IPS-15b (cell line): Measurements from ENCODE around the gene PCSK5.

Source experiments
- H3K27me3 ChIP-seq: one replicate; pipeline ENCODE4 v1.6.1; 2013; ENCODE audit warnings: low read length; ENCODE audit not compliant: control insufficient read depth, insufficient read depth
- H3K36me3 ChIP-seq: one replicate; pipeline ENCODE4 v1.6.1; 2013; ENCODE audit warnings: low read length; ENCODE audit not compliant: control insufficient read depth, insufficient read depth
- H3K4me1 ChIP-seq: one replicate; pipeline ENCODE4 v1.6.1; 2013; ENCODE audit warnings: mild to moderate bottlenecking, low read length; ENCODE audit not compliant: control insufficient read depth, insufficient read depth
- H3K4me3 ChIP-seq: one replicate; pipeline ENCODE4 v1.5.1; 2013; ENCODE audit warnings: low read depth, low read length
- H3K9ac ChIP-seq: one replicate; pipeline ENCODE4 v1.6.1; 2013; ENCODE audit warnings: low read depth, mild to moderate bottlenecking, low read length
- H3K9me3 ChIP-seq: one replicate; pipeline ENCODE4 v1.6.1; 2013; ENCODE audit warnings: mild to moderate bottlenecking, low read length; ENCODE audit not compliant: control insufficient read depth, insufficient read depth

Gene PCSK5

GRCh38 chr9:75974016-75974766 is 83.7 kb downstream of the PCSK5 start:
- H3K27me3 ChIP-seq: no peaks in the 10 kb centered on the region
- H3K4me3 ChIP-seq: no peak overlapping the region
- no peaks in the 10 kb centered on the region for H3K4me1 ChIP-seq
- no peak overlapping the region for H3K9ac ChIP-seq
- no peaks in the 10 kb centered on the region for H3K9me3 ChIP-seq
- H3K36me3 ChIP-seq: no peaks in the 10 kb centered on the region

- no peaks in the 10 kb centered on the region for H3K4me1 ChIP-seq
- H3K9ac ChIP-seq: no peak overlapping the region
- H3K4me3 ChIP-seq: no peak overlapping the region
- no peaks in the 10 kb centered on the region for H3K9me3 ChIP-seq
- no peaks in the 10 kb centered on the region for H3K27me3 ChIP-seq
- no peaks in the 10 kb centered on the region for H3K36me3 ChIP-seq
Measured at GRCh38 chr9:75975071-75975470, 84.6 kb downstream of the PCSK5 start.

GRCh38 chr9:75976549-75976948 is 86.1 kb downstream of the PCSK5 start:
- no peak overlapping the region for H3K4me3 ChIP-seq
- H3K9ac ChIP-seq: no peak overlapping the region
- H3K27me3 ChIP-seq: no peaks in the 10 kb centered on the region
- H3K36me3 ChIP-seq: no peaks in the 10 kb centered on the region
- no peaks in the 10 kb centered on the region for H3K4me1 ChIP-seq
- H3K9me3 ChIP-seq: no peaks in the 10 kb centered on the region

- no peaks in the 10 kb centered on the region for H3K27me3 ChIP-seq
- no peaks in the 10 kb centered on the region for H3K36me3 ChIP-seq
- H3K9me3 ChIP-seq: no peaks in the 10 kb centered on the region
- H3K9ac ChIP-seq: no peak overlapping the region
- H3K4me1 ChIP-seq: no peaks in the 10 kb centered on the region
- no peak overlapping the region for H3K4me3 ChIP-seq
Measured at GRCh38 chr9:75979362-75979761, 88.9 kb downstream of the PCSK5 start.

- no peaks in the 10 kb centered on the region for H3K27me3 ChIP-seq
- no peaks in the 10 kb centered on the region for H3K36me3 ChIP-seq
- no peak overlapping the region for H3K9ac ChIP-seq
- H3K4me3 ChIP-seq: no peak overlapping the region
- H3K9me3 ChIP-seq: no peaks in the 10 kb centered on the region
- no peaks in the 10 kb centered on the region for H3K4me1 ChIP-seq
Measured at GRCh38 chr9:75983319-75984045, 93.0 kb downstream of the PCSK5 start.

- Histone ChIP-seq H3K9me3 (no peaks in the 10 kb centered on the region), H3K9ac (no peak overlapping the region), H3K4me1 (no peaks in the 10 kb centered on the region), H3K36me3 (no peaks in the 10 kb centered on the region), H3K4me3 (no peak overlapping the region), H3K27me3 (no peaks in the 10 kb centered on the region)
Measured at GRCh38 chr9:75985515-75985914, 95.0 kb downstream of the PCSK5 start.

- Histone ChIP-seq H3K36me3 (no peaks in the 10 kb centered on the region), H3K9ac (no peak overlapping the region)
Measured at GRCh38 chr9:75988663-75989062, 98.2 kb downstream of the PCSK5 start.

GRCh38 chr9:75990156-75990555 is 99.7 kb downstream of the PCSK5 start:
- no peak overlapping the region for H3K9ac ChIP-seq
- no peaks in the 10 kb centered on the region for H3K36me3 ChIP-seq
- H3K27me3 ChIP-seq: no peaks in the 10 kb centered on the region
- no peaks in the 10 kb centered on the region for H3K9me3 ChIP-seq
- no peaks in the 10 kb centered on the region for H3K4me1 ChIP-seq
- no peak overlapping the region for H3K4me3 ChIP-seq

More at GRCh38 chr9:75988663-75989062, 98.2 kb downstream of the PCSK5 start:
- no peaks in the 10 kb centered on the region for H3K9me3 ChIP-seq
- no peaks in the 10 kb centered on the region for H3K4me1 ChIP-seq
- H3K4me3 ChIP-seq: no peak overlapping the region
- no peaks in the 10 kb centered on the region for H3K27me3 ChIP-seq

GRCh38 chr9:75990576-75991304 is 100.3 kb downstream of the PCSK5 start:
- Histone ChIP-seq H3K36me3 (no peaks in the 10 kb centered on the region), H3K27me3 (no peaks in the 10 kb centered on the region), H3K4me3 (no peak overlapping the region), H3K4me1 (no peaks in the 10 kb centered on the region), H3K9me3 (no peaks in the 10 kb centered on the region), H3K9ac (no peak overlapping the region)

GRCh38 chr9:75992482-75993206 is 102.2 kb downstream of the PCSK5 start:
- Histone ChIP-seq H3K4me3 (no peak overlapping the region), H3K36me3 (no peaks in the 10 kb centered on the region), H3K9ac (no peak overlapping the region), H3K27me3 (no peaks in the 10 kb centered on the region), H3K9me3 (no peaks in the 10 kb centered on the region), H3K4me1 (no peaks in the 10 kb centered on the region)

GRCh38 chr9:75993434-75993833 is 103.0 kb downstream of the PCSK5 start:
- H3K36me3 ChIP-seq: no peaks in the 10 kb centered on the region

More at GRCh38 chr9:75993434-75993833, 103.0 kb downstream of the PCSK5 start:
- Histone ChIP-seq H3K4me1 (no peaks in the 10 kb centered on the region), H3K27me3 (no peaks in the 10 kb centered on the region), H3K9ac (no peak overlapping the region), H3K9me3 (no peaks in the 10 kb centered on the region), H3K4me3 (no peak overlapping the region)
